Stimulated activated naive CD8-positive, alpha-beta T cell treated with anti-CD3 and anti-CD28 coated beads, Interleukin-15, amount 100 ng/mL, for 72 hours (primary cell): ENCODE results near the gene ZNF521.
A peak's percentile ranks its signal among the peaks of the same experiment; 100 is the strongest.

Experiments
- ATAC-seq: fragments of 150-1000 bp; cut with Tn5 transposase; 2 replicates; pipeline ENCODE4 v1.10.0; 2021; ENCODE audit warnings: mild to moderate bottlenecking, moderate library complexity
- DNase-seq, 2 donors: peaks; one replicate each; pipeline ENCODE4 v3.0.0; 2021 to 2022
- H3K27ac Mint-ChIP-seq, 2 donors: one replicate each; pipeline ENCODE4 v1.8.0; 2022; ENCODE audit warnings: mild to moderate bottlenecking in 2 of 2, mixed read lengths in 2 of 2, moderate library complexity in 2 of 2
- H3K27me3 Mint-ChIP-seq: one replicate; pipeline ENCODE4 v1.8.0; 2022; ENCODE audit warnings: mixed read lengths
- H3K4me1 Mint-ChIP-seq: one replicate; pipeline ENCODE4 v1.8.0; 2022; ENCODE audit warnings: mild to moderate bottlenecking, mixed read lengths
- H3K4me3 Mint-ChIP-seq, 2 donors: one replicate each; pipeline ENCODE4 v1.8.0; 2022; ENCODE audit warnings: mild to moderate bottlenecking in 2 of 2, mixed read lengths in 2 of 2, moderate library complexity in 1 of 2
- H3K9me3 Mint-ChIP-seq, 2 donors: one replicate each; pipeline ENCODE4 v1.8.0; 2022; ENCODE audit warnings: mixed read lengths in 2 of 2

ZNF521 gene

DNA sequence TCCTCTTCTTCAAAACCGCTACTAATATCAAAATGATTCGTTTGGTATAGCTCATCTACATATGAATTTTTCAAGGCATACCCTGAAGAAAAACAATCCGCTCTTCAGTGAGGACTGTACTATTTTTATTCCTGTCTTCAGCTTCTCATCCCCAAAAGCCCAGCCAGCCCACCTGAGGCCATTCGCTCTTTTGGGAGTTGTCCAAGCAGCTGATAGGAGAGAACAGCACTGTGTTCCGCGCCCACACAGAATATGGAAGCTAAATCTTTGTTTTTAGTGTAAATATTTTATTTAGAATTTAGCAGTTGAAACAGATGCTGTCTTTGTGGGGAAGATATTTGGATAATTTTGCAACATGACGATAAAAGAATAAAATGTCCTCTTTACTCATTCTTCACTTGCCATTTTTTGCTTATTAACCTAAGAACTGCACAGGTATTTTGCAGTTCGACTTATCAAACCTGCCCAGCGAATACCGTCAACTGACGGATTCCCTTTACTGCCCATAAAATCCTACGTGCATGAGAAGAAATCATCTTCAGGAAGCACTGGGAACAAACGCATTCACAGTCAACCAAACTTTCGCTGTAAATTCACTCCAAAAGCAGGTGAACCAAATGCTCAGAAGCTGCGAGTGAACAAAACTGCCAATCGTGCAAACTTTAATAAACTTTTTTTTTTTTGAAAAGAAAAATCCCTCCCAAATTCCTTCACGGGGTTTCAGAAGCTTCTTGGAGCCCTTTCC lies 3.4 kb downstream of the ZNF521 start:
- DNase-seq (no peak), ATAC-seq (no peak)
- Mint-ChIP-seq H3K4me3 (peak overlapping the region in 1 of 2 donors; percentile 72), H3K27ac (no peak overlapping the region), H3K27me3 (peaks cover 85% of the 10 kb centered on the region), H3K4me1 (peaks cover 17% of the 10 kb centered on the region), H3K9me3 (no peaks in the 10 kb centered on the region)

DNA sequence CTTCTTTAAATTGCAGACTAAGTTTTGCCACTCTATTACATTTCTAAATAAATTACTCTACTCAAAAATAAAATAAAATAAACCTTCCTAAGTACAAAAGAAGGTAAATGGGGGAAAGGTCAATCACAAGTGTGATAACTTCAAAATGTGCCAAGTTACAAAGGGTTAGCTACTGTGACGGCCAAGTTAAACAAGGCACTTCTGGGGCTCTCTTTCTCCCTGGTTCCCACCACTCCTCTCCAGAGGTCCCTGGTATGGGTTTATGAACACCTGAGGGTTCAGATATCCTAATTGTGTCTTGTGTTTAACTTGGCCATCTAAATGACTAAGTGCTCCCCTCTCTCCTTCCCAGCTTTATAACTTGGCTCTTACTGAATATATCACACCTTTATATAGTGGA lies 5.4 kb downstream of the ZNF521 start:
- Mint-ChIP-seq H3K27me3 (peaks cover 81% of the 10 kb centered on the region), H3K4me3 (no peak overlapping the region), H3K4me1 (peaks cover 17% of the 10 kb centered on the region), H3K9me3 (no peaks in the 10 kb centered on the region), H3K27ac (no peak overlapping the region)
- DNase-seq (no peak), ATAC-seq (no peak)

DNA sequence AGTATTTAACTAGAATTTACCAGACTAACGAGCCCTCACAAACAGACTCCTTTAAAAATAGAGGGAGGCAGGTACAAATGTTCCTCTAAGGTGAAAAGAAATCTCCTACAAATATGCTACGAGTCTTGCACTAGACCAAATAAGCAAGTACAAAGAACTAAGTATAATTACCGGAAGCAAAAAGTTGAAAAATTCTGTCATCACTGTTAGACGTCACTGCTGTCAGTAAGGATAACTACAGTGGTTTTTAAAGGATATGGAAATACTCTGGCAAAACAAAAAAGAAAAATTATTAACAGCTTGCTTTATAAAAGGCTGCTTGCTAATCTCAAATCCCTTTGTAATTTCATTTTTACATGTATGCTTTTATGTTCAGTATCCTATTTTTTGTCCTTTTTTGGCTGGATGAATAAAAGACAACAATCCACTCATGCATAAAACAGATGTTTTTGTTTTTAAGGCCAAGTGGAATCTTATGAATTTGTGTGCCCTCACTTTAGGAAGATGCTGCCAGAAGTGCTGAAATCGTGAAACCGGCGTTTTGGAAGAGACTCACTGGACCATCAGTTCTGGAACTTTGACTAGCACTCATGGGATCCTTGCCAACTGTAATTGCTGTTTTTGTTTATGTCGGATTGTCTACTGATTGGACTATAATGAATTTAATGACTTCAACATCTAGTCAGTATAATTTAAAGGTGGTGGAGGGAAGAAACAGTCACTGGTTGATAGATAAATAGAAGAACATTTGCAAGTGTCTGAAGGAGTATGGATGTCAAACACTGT lies 6.7 kb downstream of the ZNF521 start:
- Mint-ChIP-seq H3K9me3 (no peaks in the 10 kb centered on the region), H3K27me3 (peaks cover 79% of the 10 kb centered on the region), H3K4me3 (no peak overlapping the region), H3K27ac (no peak overlapping the region), H3K4me1 (peaks cover 6% of the 10 kb centered on the region)
- DNase-seq, result no peak
- no peak for ATAC-seq

DNA sequence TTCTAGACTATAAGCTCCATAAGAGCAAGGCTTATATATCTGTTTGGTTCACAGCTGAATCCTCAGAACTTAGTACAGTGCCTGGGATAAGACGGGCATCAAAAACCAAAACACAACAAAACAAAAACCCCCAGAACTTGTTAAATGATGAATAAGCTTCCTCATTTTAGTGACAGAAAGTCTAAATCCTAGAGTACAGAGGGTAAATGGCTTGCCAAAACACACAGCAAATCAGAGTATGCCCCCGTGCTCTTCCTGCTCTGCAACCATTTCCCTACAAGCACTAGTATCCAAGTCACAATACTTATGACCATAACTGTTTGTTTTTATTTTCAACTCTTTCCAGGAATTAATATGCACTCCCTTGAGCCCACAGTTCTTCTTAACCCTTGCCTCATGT lies 10.1 kb downstream of the ZNF521 start:
- no peak for DNase-seq
- no peaks in the 10 kb centered on the region for H3K9me3 Mint-ChIP-seq
- H3K27me3 Mint-ChIP-seq, result peaks cover 53% of the 10 kb centered on the region
- H3K27ac Mint-ChIP-seq, result no peak overlapping the region
- no peak for ATAC-seq
- no peaks in the 10 kb centered on the region for H3K4me1 Mint-ChIP-seq
- no peak overlapping the region for H3K4me3 Mint-ChIP-seq

DNA sequence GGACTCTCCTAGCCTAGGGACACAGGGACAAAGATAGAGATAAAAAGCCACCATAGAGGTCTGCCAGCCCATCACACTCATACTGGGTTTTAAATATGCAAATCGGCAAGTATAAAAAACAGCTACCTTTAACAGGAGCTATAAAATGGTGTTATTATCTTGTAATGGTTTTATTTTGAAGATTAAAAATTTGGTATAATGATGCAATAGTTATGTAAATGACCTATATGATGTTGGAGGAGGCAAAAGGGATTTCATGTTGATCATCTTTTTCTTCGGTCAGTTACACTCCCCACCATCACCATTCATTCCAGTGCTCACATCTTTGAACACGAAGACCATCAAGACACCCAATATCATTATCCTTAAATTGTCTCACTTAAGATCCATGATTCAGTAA lies 11.2 kb downstream of the ZNF521 start:
- H3K4me3 Mint-ChIP-seq, result no peak overlapping the region
- ATAC-seq (no peak), DNase-seq (no peak)
- H3K4me1 Mint-ChIP-seq, result no peaks in the 10 kb centered on the region
- H3K27ac Mint-ChIP-seq, result no peak overlapping the region
- peaks cover 43% of the 10 kb centered on the region for H3K27me3 Mint-ChIP-seq
- H3K9me3 Mint-ChIP-seq, result no peaks in the 10 kb centered on the region

DNA sequence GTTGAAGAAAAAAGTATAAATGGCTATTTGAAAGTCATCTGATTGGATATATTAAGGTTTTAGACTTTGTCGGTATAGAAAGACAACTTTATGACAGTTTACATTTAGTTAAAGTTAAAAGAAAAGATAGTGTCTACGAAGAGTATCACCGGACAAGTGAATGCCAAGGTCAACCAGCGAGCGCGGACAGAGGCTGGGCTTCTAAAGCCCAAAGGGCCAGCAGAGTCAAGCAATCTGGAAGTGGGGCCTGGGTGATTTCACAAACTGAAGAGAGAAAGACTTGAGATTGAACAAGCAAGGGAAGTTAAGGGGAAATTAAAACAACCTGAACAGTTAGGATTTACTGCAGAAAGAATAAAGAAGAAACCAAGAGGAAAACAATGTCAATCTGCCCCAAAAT lies 16.3 kb downstream of the ZNF521 start:
- ATAC-seq (no peak), DNase-seq (no peak)
- Mint-ChIP-seq H3K27ac (no peak overlapping the region), H3K27me3 (peaks cover 12% of the 10 kb centered on the region), H3K9me3 (no peaks in the 10 kb centered on the region), H3K4me1 (no peaks in the 10 kb centered on the region), H3K4me3 (no peak overlapping the region)

DNA sequence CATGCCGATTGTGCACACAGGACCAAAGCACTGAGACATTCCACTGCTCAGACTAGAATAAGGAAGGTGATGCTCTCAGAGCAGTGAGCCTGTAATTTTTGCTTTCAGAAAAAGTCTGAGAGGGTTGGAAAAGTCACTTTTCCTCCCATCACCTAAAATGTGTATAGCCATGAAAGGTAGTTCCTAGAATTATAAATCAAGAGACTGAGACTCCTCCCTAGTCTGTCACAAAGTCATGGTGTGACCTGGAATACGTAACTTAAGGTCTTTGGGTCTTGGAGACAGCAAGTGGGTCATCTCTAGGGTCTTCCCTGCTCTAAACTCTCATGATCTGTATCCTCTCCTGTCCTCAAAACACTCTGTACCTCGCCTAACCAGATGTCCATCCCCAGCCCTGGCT lies 16.9 kb downstream of the ZNF521 start:
- H3K27ac Mint-ChIP-seq, result no peak overlapping the region
- no peak for ATAC-seq
- no peak for DNase-seq
- peaks cover 7% of the 10 kb centered on the region for H3K27me3 Mint-ChIP-seq
- no peaks in the 10 kb centered on the region for H3K4me1 Mint-ChIP-seq
- H3K4me3 Mint-ChIP-seq, result no peak overlapping the region
- H3K9me3 Mint-ChIP-seq, result no peaks in the 10 kb centered on the region

DNA sequence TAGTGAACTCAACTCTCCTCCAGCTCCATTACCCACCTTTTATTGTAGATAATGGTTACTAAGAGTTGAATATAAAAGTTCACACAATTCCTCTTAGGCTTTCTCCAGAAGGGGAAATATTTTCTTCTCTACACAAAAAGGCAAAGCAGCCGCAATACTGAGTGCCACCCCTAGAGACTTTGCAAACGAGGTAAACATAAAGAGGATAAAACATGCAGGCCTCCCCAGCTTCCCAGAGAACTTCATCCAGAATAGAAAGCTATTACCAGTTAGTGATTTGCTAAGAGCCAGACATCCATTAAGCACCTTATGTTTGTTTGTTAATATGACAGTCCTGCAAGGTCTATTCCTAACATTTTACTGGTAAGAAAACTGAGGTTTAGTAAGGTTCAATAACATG lies 17.4 kb downstream of the ZNF521 start:
- no peak for ATAC-seq
- no peaks in the 10 kb centered on the region for H3K4me1 Mint-ChIP-seq
- H3K9me3 Mint-ChIP-seq, result no peaks in the 10 kb centered on the region
- DNase-seq, result no peak
- no peak overlapping the region for H3K27ac Mint-ChIP-seq
- peaks cover 5% of the 10 kb centered on the region for H3K27me3 Mint-ChIP-seq
- no peak overlapping the region for H3K4me3 Mint-ChIP-seq

DNA sequence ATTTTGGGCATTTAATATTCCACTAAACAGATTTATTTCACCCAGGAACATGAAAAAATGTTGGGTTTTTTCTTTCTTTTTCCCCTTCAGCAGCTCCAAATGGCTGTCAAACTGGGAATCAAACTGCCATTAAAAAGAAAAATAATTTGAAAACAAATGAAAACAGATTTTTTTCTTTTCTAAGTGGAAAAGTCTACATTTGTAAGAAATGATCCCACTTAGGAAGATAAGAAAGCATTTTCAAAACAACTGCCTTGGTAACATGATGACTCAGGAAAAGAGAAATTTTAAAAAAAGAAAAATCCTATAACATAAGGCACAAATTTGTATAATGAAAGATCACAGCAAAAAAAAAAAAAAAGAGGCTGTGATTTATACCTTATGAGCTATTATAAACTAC lies 20.0 kb downstream of the ZNF521 start:
- H3K9me3 Mint-ChIP-seq, result peaks cover 0 to 5% of the 10 kb centered on the region in 2 donors
- ATAC-seq, result no peak
- no peak overlapping the region for H3K27ac Mint-ChIP-seq
- no peak overlapping the region for H3K4me3 Mint-ChIP-seq
- H3K4me1 Mint-ChIP-seq, result no peaks in the 10 kb centered on the region
- no peak for DNase-seq
- H3K27me3 Mint-ChIP-seq, result peaks cover 6% of the 10 kb centered on the region

DNA sequence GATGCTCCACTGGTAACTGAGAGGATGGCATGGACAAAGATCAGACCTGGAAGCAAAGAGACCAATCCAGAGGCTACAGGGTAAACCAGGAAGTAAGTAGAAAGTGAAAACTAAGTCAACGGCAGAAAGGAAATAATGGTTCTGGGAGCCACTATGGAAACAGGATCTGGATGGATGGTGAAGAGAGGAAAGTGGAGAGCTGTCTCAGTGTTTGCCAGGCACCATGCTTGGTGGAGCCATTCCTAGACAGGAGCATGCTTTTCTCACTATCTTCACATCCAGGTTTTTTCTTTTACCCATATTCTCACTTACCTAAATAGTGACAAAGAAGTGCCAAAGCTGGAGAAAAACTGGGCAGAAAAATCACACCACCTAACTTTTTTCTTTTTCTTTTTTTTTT lies 22.2 kb downstream of the ZNF521 start:
- no peak for DNase-seq
- Mint-ChIP-seq H3K4me1 (no peaks in the 10 kb centered on the region), H3K27ac (no peak overlapping the region), H3K27me3 (peaks cover 14% of the 10 kb centered on the region), H3K9me3 (peaks cover 0 to 5% of the 10 kb centered on the region in 2 donors), H3K4me3 (no peak overlapping the region)
- no peak for ATAC-seq

DNA sequence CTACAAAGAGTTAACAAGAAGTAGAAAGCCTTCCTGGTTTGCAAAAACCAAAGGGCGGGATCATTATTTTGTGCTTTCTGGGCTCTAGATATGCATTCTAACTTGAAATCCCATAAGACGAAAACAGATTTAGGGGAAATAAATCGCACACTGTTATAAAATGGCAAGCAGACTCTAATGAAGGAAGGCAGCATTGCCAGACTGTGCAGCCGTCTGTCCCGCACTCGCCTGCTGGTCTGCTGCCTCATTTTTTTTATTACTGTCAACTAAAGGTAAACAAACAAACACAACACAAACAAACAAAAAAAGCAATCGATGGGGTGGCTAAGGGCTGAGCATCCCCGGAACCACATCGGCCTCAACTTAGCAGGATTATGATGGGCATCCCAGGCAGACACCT lies 24.4 kb downstream of the ZNF521 start:
- no peak overlapping the region for H3K4me3 Mint-ChIP-seq
- DNase-seq (no peak), ATAC-seq (no peak)
- no peaks in the 10 kb centered on the region for H3K4me1 Mint-ChIP-seq
- H3K27me3 Mint-ChIP-seq, result peaks cover 17% of the 10 kb centered on the region
- H3K27ac Mint-ChIP-seq, result no peak overlapping the region
- peaks cover 0 to 5% of the 10 kb centered on the region in 2 donors for H3K9me3 Mint-ChIP-seq

DNA sequence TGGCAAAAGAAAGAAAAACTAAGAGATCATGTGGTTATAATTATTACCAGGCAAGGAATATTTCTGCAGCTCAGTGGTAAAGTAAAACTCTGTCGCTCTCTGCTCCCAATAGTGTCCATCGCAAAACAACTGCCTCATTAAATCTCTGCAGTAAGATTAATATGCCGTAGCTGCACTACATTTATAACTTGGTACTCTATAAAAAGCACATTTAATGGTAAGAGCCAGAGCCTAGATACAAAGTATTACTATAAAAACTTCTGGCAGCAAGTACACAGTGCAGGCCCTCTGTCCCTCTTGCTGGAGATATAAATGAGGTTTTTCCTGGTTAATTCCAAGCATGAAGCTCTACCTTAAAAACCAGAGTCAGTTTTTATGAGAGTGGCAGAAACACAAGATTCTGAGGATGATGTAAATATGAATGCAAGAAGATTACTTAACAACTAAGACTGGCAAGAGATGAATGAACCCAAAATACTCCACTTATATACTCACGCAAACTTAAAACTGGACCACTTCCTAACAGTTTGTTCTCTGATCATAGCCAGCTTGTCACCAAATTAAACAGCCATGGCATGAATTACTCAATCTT lies 25.5 kb downstream of the ZNF521 start:
- ATAC-seq (no peak), DNase-seq (no peak)
- H3K4me1 Mint-ChIP-seq, result no peaks in the 10 kb centered on the region
- no peak overlapping the region for H3K27ac Mint-ChIP-seq
- peaks cover 21% of the 10 kb centered on the region for H3K27me3 Mint-ChIP-seq
- H3K4me3 Mint-ChIP-seq, result no peak overlapping the region
- peaks cover 0 to 5% of the 10 kb centered on the region in 2 donors for H3K9me3 Mint-ChIP-seq

DNA sequence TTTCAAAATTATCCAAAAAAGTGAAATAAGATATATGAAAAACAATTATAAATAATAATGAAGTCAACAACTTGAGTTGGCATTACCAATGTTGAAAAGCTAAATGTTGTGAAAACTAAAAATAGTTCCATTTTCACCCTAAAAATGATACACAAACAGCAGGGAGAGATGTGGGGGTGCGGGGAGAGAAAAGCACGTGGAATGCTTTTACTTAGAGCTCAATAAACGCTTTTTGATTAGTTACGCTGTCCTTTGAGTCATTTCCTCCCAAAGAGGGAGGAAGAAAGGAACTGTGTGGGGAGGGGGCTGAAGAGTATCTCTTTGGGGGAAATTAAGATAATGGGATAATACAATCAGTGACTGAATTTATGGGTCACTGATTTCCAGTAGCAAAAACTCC lies 29.2 kb downstream of the ZNF521 start:
- H3K9me3 Mint-ChIP-seq, result no peaks in the 10 kb centered on the region
- peaks cover 21% of the 10 kb centered on the region for H3K27me3 Mint-ChIP-seq
- no peak overlapping the region for H3K27ac Mint-ChIP-seq
- H3K4me1 Mint-ChIP-seq, result no peaks in the 10 kb centered on the region
- ATAC-seq, result no peak
- no peak for DNase-seq
- no peak overlapping the region for H3K4me3 Mint-ChIP-seq

DNA sequence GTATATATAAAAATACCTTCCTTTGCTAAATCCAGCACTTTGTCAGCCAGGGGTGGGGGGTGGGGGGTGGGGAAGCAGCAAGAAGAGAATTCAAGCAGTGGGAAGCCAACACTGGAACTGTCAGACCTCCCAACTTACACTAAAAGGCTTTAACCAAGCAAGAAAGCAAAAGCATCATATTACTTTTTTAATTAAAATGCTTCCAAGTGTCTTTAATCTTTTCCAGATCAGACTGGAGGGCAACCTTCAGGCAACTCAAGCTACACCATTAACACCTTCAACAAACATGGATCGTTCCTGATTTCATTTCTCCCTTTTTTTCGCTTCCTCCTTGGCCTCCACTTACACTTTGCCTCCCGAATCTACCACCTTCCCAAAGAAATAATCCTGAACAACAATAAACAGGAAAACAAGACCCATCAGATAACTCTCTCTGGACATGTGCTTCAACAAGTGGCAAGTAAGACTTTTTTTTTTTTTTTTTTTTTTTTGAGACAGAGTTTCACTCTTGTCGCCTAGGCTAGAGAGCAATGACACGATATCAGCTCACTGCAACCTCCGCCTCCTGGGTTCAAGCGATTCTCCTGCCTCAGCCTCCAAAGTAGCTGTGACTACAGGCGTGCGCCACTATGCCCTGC lies 35.5 kb downstream of the ZNF521 start:
- Mint-ChIP-seq H3K4me1 (no peaks in the 10 kb centered on the region), H3K27me3 (peaks cover 12% of the 10 kb centered on the region), H3K9me3 (no peaks in the 10 kb centered on the region), H3K27ac (no peak overlapping the region), H3K4me3 (no peak overlapping the region)
- DNase-seq (no peak), ATAC-seq (no peak)

DNA sequence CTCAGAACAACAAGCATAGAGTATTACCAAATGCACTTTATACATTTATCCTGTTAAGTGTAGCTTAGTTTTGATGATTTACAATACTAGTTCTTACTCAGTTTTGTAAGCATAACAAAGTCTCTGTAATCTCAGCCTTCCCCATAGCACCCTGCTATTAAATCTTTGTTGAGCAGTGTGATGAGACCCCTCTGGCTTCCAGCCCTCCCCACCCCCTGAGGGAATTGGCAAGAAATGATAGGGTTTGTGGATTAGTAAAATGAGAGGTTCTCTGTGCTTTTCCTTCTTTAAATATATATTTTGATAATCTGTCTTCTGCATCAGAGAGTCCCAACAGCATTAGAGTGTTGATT lies 37.2 kb downstream of the ZNF521 start:
- Mint-ChIP-seq H3K27me3 (peaks cover 12% of the 10 kb centered on the region), H3K27ac (no peak overlapping the region), H3K4me1 (no peaks in the 10 kb centered on the region), H3K9me3 (no peaks in the 10 kb centered on the region), H3K4me3 (no peak overlapping the region)
- DNase-seq (no peak), ATAC-seq (no peak)
